IgD-negative memory B cell (primary cell): Measurements from ENCODE around the gene C12orf76. TPM values are rescaled to one million over a fixed set of nuclear protein-coding genes. Genes with fewer than 3 reads are reported as not detected.
"Not testable (repeated sequence)": the region's sequence is repeated elsewhere in the genome, so short reads cannot be mapped to it uniquely, and the experiment has no call there.

Source experiments
- H3K27ac Mint-ChIP-seq, 3 donors: one replicate each; pipeline ENCODE4 v1.8.0; 2020 to 2022; ENCODE audit warnings: mild to moderate bottlenecking in 3 of 3, mixed read lengths in 3 of 3, moderate library complexity in 1 of 3
- H3K27me3 Mint-ChIP-seq: one replicate; pipeline ENCODE4 v1.8.0; 2021; ENCODE audit warnings: mixed read lengths
- H3K36me3 Mint-ChIP-seq: one replicate; pipeline ENCODE4 v1.8.0; 2020; ENCODE audit warnings: mild to moderate bottlenecking, mixed read lengths
- H3K4me1 Mint-ChIP-seq, 3 donors: one replicate each; pipeline ENCODE4 v1.8.0; 2020 to 2022; ENCODE audit warnings: mixed read lengths in 3 of 3, mild to moderate bottlenecking in 1 of 3
- H3K4me3 Mint-ChIP-seq, 4 donors: one replicate each; pipeline ENCODE4 v1.8.0; 2020 to 2022; ENCODE audit warnings: mild to moderate bottlenecking in 4 of 4, mixed read lengths in 4 of 4, moderate library complexity in 3 of 4
- H3K9me3 Mint-ChIP-seq, 3 donors: one replicate each; pipeline ENCODE4 v1.8.0; 2020 to 2021; ENCODE audit warnings: mixed read lengths in 3 of 3, mild to moderate bottlenecking in 1 of 3
- polyA plus RNA-seq: library from polyadenylated mRNA; unstranded; fragments of 300-500 nt; fragmentation: Illumina TruSeq; gene quantifications from one replicate; pipeline ENCODE4 v1.2.3, GENCODE V29; 2021

C12orf76 gene
- polyA plus RNA-seq, 1 donor from 2014 or later = 14.1 TPM

DNA sequence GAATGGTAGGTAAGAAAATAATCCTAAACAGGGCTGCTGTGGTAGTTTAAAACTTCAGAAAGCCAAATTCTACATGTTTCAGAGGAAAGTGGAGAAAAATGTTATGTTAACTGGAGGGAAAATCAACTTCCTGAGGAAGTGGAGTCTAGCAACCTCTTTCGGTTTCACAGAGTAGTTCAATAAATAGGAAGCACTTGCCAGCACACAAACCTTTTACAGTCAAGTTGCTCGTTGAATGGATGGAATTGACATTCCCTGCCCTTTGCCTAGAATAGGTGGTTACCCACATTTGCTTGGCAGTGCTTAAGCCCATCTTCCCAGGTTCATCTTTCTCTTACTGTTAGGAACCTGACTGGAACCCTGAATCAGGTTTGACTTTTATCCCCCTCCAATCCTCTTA is 33.2 kb downstream of the C12orf76 start:
- Mint-ChIP-seq H3K4me1 (peaks cover 30 to 36% (median 36%) of the 10 kb centered on the region in 3 donors), H3K27me3 (no peaks in the 10 kb centered on the region), H3K9me3 (no peaks in the 10 kb centered on the region), H3K4me3 (peak overlapping the region in 3 of 4 donors; percentile 77 to 87 (median 85)), H3K36me3 (peaks cover 8% of the 10 kb centered on the region), H3K27ac (peak overlapping the region; percentile 58 to 95 (median 94))

DNA sequence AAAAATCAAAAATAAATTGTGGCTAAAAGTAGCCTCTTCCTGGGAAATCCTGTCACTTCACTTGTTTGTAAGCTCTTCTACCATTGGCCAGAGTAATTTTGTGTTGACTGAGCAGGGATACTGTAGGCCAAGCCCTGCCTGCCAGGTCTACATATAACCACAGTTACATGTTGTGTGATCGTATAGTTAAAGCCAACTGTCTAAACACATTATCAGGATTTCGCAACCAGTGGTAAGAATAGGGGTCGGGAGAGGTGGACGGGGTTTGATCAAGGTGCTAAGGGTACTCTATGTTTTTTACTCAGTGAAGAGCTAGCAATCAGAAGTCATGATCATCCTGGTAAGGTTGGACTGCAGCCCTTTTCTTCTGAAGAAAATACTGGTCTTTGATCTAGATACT is 35.7 kb downstream of the C12orf76 start:
- H3K36me3 Mint-ChIP-seq = peaks cover 9% of the 10 kb centered on the region
- peaks cover 44 to 52% (median 50%) of the 10 kb centered on the region in 3 donors for H3K4me1 Mint-ChIP-seq
- no peaks in the 10 kb centered on the region for H3K9me3 Mint-ChIP-seq
- peak overlapping the region; percentile 94 to 99 (median 99) for H3K27ac Mint-ChIP-seq
- H3K27me3 Mint-ChIP-seq = no peaks in the 10 kb centered on the region
- peak overlapping the region; percentile 82 to 90 (median 84) for H3K4me3 Mint-ChIP-seq

DNA sequence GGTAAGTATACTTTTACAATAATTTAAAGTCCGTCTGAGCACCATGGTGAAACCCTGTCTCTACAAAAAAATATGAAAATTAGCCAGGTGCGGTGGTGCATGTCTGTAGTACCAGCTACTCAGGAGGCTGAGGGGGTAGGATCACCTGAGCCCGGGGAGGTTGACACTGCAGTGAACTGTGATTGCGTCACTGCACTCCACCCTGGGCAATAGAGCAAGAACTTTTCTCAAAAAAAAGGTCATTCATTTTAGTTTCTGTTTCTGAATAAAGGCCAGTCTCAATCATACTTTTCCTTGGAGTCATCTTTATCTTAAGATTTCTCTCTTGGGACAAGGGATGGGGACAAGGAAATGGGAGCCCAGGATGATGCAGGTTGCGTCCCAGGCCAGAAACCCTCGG is 36.2 kb downstream of the C12orf76 start:
- Mint-ChIP-seq H3K27ac (peak overlapping the region; percentile 94 to 99 (median 99)), H3K36me3 (peaks cover 9% of the 10 kb centered on the region), H3K4me1 (peaks cover 44 to 52% (median 51%) of the 10 kb centered on the region in 3 donors), H3K4me3 (peak overlapping the region; percentile 82 to 90 (median 84)), H3K9me3 (no peaks in the 10 kb centered on the region), H3K27me3 (no peaks in the 10 kb centered on the region)

DNA sequence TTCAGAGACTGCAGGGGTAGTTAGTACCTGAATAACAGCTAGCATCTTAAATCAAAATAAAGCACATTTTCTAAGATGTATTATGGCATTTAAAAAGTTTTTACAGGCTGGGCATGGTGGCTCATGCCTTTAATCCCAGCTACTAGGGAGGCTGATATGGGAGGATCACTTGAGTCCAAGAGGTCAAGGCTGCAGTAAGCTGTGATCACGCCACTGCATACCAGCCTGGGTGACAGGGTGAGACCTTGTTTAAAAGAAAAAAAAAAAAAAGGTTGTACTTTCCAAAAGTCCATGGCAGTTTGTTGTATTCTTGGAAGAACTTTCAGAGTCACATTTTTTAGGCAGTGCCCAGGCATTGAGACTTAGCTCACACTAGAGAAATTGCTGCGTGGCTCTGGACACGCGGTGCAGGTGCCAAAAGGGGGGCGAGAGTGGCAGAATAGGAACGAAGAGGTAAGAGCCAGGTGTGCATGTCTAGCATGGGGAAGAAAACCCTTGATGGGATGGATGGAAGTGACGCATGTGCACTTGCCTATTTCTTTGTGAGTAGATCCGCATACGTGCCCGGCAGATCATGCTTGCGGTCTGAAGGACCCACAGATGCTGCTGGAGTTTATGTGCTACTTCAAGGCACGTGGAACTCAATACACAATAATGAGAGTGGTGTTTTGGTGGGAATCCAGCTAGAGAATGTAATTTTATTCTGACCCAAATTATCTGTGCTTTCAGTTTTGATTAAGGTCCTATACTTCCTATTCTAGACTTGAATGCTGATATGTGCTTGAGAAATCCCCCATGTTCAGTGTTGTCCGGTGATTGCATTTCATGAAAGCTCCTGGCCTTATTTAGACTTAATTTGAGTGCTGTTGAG is 37.2 kb downstream of the C12orf76 start:
- H3K9me3 Mint-ChIP-seq = no peaks in the 10 kb centered on the region

DNA sequence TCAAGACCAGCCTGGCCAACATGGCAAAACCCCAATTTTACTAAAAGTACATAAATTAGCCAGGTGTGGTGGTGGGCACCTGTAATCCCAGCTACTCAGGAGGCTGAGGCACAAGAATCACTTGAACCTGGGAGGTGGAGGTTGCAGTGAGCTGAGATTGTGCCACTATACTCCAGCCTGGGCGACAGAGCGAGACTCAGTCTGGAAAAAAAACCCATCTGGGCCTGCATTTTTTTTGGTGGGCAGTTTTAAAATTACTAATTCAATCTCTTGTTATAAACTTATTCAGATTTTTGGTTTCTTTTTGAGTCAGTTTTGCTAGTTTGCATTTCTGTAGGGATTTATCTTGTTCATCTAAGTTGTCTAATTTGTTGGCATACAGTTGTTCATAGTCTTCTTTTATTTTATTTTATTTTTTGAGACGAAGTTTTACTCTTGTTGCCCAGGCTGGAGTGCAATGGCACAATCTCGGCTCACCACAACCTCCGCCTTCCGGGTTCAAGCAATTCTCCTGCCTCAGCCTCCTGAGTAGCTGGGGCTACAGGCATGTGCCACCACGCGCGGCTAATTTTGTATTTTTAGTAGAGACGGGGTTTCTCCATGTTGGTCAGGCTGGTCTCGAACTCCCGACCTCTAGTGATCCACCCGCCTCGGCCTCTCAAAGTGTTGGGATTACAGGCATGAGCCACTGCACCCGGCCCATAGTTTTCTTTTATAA is 39.5 kb downstream of the C12orf76 start:
- H3K27me3 Mint-ChIP-seq, H3K9me3 Mint-ChIP-seq, H3K36me3 Mint-ChIP-seq: not testable (repeated sequence)
- peak overlapping the region in 3 of 4 donors; percentile 83 to 90 (median 87) for H3K4me3 Mint-ChIP-seq
- peak overlapping the region; percentile 94 to 99 (median 99) for H3K27ac Mint-ChIP-seq
- peaks cover 54 to 65% (median 64%) of the 10 kb centered on the region in 3 donors for H3K4me1 Mint-ChIP-seq

More for the DNA sequence above, 37.2 kb downstream of the C12orf76 start:
- Mint-ChIP-seq H3K27me3 (no peaks in the 10 kb centered on the region), H3K36me3 (peaks cover 9% of the 10 kb centered on the region), H3K27ac (peak overlapping the region; percentile 94 to 99 (median 99)), H3K4me1 (peaks cover 47 to 61% (median 57%) of the 10 kb centered on the region in 3 donors), H3K4me3 (peak overlapping the region; percentile 82 to 90 (median 84))

DNA sequence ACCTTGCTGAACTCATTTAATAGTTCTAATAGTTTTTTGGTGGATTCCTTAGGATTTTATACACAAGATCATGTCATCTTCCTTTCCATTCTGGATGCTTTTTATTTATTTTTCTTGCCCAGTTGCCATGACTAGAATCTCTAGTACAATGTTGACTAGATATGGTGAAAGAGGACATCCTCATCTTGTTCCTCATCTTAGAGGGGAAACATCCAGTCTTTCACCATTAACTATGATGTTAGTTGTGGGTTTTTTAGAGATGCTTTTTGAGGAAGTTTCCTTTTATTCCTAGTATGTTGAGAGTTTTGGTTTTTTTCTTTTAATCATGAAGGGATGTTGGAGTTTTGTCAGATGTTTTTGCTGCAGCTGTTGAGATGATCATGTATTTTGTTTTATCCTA is 40.4 kb downstream of the C12orf76 start:
- H3K4me3 Mint-ChIP-seq = peak overlapping the region in 3 of 4 donors; percentile 19 to 74 (median 58)

DNA sequence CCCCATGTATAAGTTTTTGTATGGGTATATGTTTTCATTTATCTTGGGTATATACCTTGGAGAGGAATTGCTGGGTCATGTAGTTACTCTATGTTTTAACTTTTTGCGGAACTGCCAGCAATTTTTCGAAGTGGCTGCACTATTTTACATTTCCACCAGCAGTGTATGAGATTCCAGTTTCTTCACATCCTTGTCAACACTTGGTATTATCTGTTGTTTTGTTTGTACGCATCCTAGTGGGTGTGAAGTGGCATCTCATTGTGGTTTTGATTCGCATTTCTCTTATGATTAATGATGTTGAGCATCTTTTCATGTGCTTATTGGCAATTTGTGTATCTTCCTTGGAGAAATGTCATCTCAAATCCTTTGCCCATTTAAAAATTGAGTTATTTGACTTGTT is 42.2 kb downstream of the C12orf76 start:
- Mint-ChIP-seq H3K27me3 (no peaks in the 10 kb centered on the region), H3K36me3 (peaks cover 7% of the 10 kb centered on the region), H3K27ac (peak overlapping the region in 2 of 3 donors; percentile 87), H3K4me3 (peak overlapping the region in 3 of 4 donors; percentile 67 to 91 (median 74)), H3K4me1 (peaks cover 54 to 67% (median 64%) of the 10 kb centered on the region in 3 donors), H3K9me3 (no peaks in the 10 kb centered on the region)

More for the DNA sequence above, 40.4 kb downstream of the C12orf76 start:
- Mint-ChIP-seq H3K4me1 (peaks cover 63 to 73% (median 72%) of the 10 kb centered on the region in 3 donors), H3K27me3 (no peaks in the 10 kb centered on the region), H3K36me3 (peaks cover 9% of the 10 kb centered on the region), H3K27ac (peak overlapping the region; percentile 26 to 94 (median 85)), H3K9me3 (no peaks in the 10 kb centered on the region)

DNA sequence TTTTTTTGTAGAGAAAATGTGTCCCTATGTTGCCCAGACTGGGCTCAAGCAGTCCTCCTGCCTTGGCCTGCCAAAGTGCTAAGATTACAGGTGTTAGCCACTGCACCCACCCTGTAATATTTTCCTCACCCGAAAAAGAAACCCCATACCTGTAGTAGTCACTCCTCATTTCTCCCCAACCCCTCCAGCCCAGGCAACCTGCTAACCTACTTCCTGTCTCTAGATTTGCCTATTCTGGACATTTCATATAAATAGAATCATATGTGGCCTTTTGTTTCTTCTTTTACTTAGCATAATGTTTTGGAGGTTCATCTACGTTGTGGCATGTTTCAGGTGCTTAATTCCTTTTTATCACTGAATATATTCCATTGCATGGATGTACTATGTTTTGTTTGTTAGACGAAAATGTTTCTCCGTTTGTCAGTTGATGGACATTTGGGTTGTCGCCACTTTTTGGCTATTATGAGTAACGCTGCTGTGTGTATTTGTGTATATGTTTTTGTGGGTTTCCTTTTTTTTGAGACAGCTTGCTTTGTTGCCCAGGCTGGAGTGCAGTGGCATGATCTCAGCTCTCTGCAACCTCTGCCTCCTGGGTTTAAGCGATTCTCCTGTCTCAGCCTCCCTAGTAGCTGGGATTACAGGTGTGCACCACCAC is 42.9 kb downstream of the C12orf76 start:
- no peaks in the 10 kb centered on the region for H3K27me3 Mint-ChIP-seq
- no peaks in the 10 kb centered on the region for H3K9me3 Mint-ChIP-seq
- peaks cover 55 to 64% (median 64%) of the 10 kb centered on the region in 3 donors for H3K4me1 Mint-ChIP-seq
- peak overlapping the region; percentile 67 to 91 (median 74) for H3K4me3 Mint-ChIP-seq
- H3K27ac Mint-ChIP-seq = peak overlapping the region; percentile 84 to 87 (median 87)
- peaks cover 9% of the 10 kb centered on the region for H3K36me3 Mint-ChIP-seq

DNA sequence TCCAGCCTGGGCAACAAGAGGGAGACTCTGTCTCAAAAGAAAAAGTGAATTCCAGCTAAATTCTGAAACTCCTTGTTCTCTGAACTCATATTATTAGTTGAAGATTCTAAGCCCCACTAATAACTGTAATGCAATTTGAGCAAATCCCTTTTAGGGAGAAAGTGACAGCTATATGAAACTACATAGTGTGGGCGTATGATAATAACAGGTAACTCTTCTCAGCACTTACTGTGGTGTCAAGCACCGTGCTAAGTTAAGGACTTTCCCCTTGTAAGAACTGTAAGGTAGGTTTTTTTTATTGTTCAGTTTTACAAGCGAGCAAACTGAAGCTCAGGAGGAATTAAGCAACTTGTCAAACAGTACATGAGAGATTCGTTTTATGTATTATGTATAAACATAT is 43.7 kb downstream of the C12orf76 start:
- peaks cover 9% of the 10 kb centered on the region for H3K36me3 Mint-ChIP-seq
- H3K27me3 Mint-ChIP-seq = no peaks in the 10 kb centered on the region
- H3K4me3 Mint-ChIP-seq = peak overlapping the region in 3 of 4 donors; percentile 73 to 91 (median 74)

DNA sequence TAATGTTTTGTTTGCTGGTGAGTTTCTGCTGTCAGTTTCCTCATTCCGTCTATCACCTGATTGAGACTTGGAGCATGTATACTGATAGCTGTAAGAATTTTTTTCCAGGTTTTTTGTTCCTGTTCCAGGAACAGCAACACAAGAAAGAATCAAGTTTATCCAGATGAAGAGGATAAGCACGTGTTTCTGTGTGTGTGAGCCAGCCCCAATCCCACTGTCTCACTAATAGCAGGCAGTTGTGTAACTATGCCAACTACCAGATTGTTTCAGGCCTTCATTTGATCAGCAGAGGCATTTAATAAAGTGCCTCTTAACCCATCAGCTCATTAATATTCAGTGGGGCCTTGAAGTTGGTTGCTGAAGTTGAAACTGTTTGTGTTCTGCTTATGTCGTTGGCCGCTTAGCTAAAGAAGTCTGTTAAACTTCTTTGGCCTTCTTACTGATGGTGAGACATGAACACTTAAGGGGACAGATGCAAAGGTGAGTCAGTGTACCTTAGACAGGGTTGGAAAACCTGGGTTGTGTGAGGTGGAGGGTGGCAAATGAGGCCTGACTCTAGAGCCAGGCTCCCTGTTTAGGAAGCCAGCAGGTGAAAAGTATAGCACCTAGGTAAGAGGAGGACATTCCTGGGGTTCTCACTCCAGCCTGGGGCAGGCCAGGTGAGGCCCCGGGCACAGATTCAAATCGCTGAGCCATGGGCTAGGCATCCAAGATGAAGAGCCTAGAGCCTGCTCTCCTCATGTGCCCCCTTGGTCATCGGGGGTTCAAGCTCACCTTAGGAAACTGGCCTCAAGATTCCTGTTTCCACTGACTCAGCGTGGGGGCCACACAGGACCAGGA is 45.4 kb downstream of the C12orf76 start:
- H3K27me3 Mint-ChIP-seq = no peaks in the 10 kb centered on the region

More for the DNA sequence above, 43.7 kb downstream of the C12orf76 start:
- Mint-ChIP-seq H3K9me3 (no peaks in the 10 kb centered on the region), H3K27ac (peak overlapping the region; percentile 84 to 95 (median 87)), H3K4me1 (peaks cover 50 to 57% (median 57%) of the 10 kb centered on the region in 3 donors)

DNA sequence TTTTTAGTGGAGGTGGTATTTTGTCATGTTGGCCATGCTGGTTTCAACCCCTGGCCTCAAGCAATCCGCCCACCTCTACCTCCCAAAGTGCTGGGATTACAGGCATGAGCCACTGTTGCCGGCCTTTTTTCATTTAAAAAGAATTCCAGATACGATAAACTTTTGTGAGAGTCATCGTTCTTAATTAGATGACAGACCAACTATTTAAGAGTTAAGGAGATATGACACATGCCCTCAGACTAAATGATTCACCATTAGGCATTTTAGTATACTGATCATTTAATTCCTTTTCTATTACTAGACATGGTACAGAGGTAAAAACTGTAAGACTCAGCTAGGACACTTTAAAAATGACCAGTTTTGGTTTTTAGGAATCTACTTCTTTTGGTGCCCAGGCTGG is 46.7 kb downstream of the C12orf76 start:
- H3K27me3 Mint-ChIP-seq = no peaks in the 10 kb centered on the region
- peaks cover 6% of the 10 kb centered on the region for H3K36me3 Mint-ChIP-seq
- peak overlapping the region; percentile 82 to 100 (median 98) for H3K4me3 Mint-ChIP-seq
- H3K9me3 Mint-ChIP-seq = no peaks in the 10 kb centered on the region
- H3K27ac Mint-ChIP-seq = peak overlapping the region in 2 of 3 donors; percentile 94 to 99
- H3K4me1 Mint-ChIP-seq = peaks cover 52 to 57% (median 56%) of the 10 kb centered on the region in 3 donors

More for the DNA sequence above, 45.4 kb downstream of the C12orf76 start:
- H3K36me3 Mint-ChIP-seq = peaks cover 7% of the 10 kb centered on the region
- H3K4me3 Mint-ChIP-seq = peak overlapping the region; percentile 48 to 99 (median 90)
- H3K9me3 Mint-ChIP-seq = no peaks in the 10 kb centered on the region
- H3K4me1 Mint-ChIP-seq = peaks cover 51 to 54% (median 52%) of the 10 kb centered on the region in 3 donors
- peak overlapping the region; percentile 84 to 95 (median 94) for H3K27ac Mint-ChIP-seq

DNA sequence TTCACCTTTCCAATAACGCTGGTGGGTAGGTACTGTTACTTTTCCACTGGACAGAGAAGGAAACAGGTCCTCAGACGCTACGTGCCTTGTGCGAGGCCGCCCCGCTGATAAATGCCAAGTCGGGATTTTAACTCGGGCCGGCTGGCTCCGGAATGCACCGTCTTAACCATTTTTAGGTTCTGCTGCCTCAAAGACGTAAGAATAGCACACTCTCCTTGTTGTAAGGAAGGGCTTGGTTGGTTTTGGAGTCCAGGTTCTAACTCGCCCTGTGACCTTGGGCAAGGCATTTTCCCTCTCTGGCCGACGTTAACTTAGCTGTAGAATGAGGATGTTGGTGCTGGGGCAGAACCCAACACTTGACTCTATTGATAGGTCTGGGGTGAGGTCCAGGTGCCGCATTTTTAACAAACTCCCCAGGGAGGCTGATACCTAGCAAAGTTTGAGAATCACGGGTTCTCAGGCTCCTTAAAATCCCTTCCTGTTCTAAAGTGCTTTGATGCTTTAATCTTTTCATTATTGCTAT is 48.3 kb downstream of the C12orf76 start:
- H3K27me3 Mint-ChIP-seq = no peaks in the 10 kb centered on the region
- H3K4me1 Mint-ChIP-seq = peaks cover 44 to 52% (median 50%) of the 10 kb centered on the region in 3 donors
- peak overlapping the region; percentile 94 to 99 (median 97) for H3K27ac Mint-ChIP-seq
- no peaks in the 10 kb centered on the region for H3K9me3 Mint-ChIP-seq
- peak overlapping the region; percentile 97 to 100 (median 98) for H3K4me3 Mint-ChIP-seq
- peaks cover 6% of the 10 kb centered on the region for H3K36me3 Mint-ChIP-seq

DNA sequence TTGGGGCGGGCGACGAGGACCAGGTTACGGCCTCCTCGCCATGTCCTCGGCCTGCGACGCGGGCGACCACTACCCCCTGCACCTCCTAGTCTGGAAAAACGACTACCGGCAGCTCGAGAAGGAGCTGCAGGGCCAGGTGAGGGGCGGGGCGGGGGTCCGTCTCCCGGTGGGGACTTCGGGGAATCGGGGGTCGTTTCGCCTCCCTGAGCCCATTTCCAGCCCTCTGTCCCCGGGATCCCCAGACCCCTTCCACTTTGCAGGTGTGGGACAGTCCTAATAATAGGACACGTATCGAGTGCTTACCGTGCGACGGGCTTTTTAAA is 48.7 kb downstream of the C12orf76 start:
- Mint-ChIP-seq H3K27me3 (no peaks in the 10 kb centered on the region), H3K27ac (peak overlapping the region; percentile 94 to 99 (median 97)), H3K4me1 (peaks cover 45 to 53% (median 49%) of the 10 kb centered on the region in 3 donors), H3K36me3 (peaks cover 6% of the 10 kb centered on the region), H3K4me3 (peak overlapping the region; percentile 97 to 100 (median 98)), H3K9me3 (no peaks in the 10 kb centered on the region)
